ENCODE data around the gene CTNNA1. TPM values are rescaled to one million over a fixed set of nuclear protein-coding genes. Genes with fewer than 3 reads are reported as not detected.
A peak's percentile ranks its signal among the peaks of the same experiment; 100 is the strongest.

CTNNA1 gene
- total RNA-seq, 1 experiment from 2014 or later = 392 TPM

DNA sequence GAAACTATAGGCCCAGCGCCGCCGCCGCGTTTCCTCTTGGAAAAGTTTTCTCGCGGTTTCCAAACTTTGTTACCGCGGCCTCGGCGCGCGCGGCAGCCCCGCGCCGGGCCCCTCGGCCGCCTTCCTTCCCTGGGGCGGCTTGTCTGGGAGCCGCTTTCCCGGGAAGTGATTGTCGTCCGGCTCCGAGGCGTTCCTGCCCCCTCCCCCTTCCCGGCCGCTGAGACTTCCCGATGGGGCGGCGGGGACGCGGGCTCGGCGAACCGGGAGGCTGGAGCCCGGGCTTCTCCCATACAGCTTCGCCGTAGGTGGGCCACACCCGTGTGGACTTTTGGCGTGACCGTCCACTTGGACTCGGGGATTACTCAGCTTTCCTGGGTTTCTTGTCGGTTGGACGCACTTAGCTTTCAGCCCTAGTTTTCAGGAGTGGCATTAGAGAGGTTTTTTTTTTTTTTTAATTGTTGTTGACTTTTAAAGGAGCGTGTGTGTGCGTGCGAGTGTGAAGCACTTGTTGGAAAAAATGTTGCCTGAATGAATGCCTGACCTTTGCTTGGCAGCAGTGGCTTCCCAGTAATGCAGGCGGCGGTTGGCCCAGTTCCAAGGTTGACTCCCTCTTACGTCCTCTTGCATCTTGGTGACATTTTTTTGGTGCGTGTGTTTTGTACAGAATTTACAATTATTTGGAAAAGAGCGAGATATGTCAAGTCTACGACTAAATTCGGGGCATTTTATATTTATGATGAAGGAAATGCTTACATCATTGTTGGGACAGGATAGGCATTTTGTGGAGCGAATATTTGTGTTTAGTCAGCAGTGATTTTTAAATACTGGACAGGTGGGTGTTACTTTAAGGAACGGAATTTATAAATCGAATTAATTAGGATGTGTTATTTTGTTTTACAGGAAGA is 821 bp downstream of the CTNNA1 start:
- intact Hi-C loops (cut with micrococcal nuclease; ENCODE audit: unreplicated experiment) = loop anchor here (1.0 to 10.0 kb wide), 4 partner anchors 21 to 179 kb away; partner anchors contain the start of gene HSPA9
- Mint-ChIP-seq H3K9me3 (ENCODE audit: unreplicated experiment) (no peaks in the 10 kb centered on the region), H3K4me1 (ENCODE audit: low read depth, unreplicated experiment) (peaks cover 43% of the 10 kb centered on the region), H3K27me3 (ENCODE audit: insufficient read depth, unreplicated experiment) (no peaks in the 10 kb centered on the region), H3K36me3 (ENCODE audit: insufficient read depth, unreplicated experiment) (peaks cover 61% of the 10 kb centered on the region), H3K4me3 (ENCODE audit: unreplicated experiment) (peak overlapping the region; percentile 93), H3K27ac (ENCODE audit: unreplicated experiment) (peak overlapping the region; percentile 97)
- POLR2A ChIA-PET = interaction anchor here (0.5 to 2.1 kb wide), 8 partner anchors 13 to 539 kb away, joined by 3 to 12 read pairs (median 4); partner anchors contain the start of gene MATR3
- CTCF ChIA-PET = interaction anchor here (1.6 kb wide), 1 partner anchor 174 kb away, joined by 7 read pairs; no protein-coding TSS in a partner anchor
- DNase-seq = peak; percentile 81 to 85
- BruUV-seq (replicated peaks) = no TSS peak
- peaks cover 18% of the 10 kb centered on the region for H3K4me1 ChIP-seq
- TF ChIP-seq, protein P1, sequence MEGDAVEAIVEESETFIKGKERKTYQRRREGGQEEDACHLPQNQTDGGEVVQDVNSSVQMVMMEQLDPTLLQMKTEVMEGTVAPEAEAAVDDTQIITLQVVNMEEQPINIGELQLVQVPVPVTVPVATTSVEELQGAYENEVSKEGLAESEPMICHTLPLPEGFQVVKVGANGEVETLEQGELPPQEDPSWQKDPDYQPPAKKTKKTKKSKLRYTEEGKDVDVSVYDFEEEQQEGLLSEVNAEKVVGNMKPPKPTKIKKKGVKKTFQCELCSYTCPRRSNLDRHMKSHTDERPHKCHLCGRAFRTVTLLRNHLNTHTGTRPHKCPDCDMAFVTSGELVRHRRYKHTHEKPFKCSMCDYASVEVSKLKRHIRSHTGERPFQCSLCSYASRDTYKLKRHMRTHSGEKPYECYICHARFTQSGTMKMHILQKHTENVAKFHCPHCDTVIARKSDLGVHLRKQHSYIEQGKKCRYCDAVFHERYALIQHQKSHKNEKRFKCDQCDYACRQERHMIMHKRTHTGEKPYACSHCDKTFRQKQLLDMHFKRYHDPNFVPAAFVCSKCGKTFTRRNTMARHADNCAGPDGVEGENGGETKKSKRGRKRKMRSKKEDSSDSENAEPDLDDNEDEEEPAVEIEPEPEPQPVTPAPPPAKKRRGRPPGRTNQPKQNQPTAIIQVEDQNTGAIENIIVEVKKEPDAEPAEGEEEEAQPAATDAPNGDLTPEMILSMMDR (IDR thresholded peaks at IDR 0.05; ENCODE audit: insufficient read depth in 1 of 2, low read depth in 1 of 2, low read length in 1 of 2, severe bottlenecking in 1 of 2, unreplicated experiment in 1 of 2) = no peak
- peaks cover 2% of the 10 kb centered on the region for H3K36me3 ChIP-seq (ENCODE audit: control insufficient read depth, insufficient read depth, low read length)
- H3K9me3 ChIP-seq = no peaks in the 10 kb centered on the region
- no peaks in the 10 kb centered on the region for H3K27me3 ChIP-seq (replicated peaks; ENCODE audit: control insufficient read depth, insufficient read depth, low read length)
- H3K4me3 ChIP-seq (ENCODE audit: low read depth, low read length) = peak overlapping the region; percentile 86

DNA sequence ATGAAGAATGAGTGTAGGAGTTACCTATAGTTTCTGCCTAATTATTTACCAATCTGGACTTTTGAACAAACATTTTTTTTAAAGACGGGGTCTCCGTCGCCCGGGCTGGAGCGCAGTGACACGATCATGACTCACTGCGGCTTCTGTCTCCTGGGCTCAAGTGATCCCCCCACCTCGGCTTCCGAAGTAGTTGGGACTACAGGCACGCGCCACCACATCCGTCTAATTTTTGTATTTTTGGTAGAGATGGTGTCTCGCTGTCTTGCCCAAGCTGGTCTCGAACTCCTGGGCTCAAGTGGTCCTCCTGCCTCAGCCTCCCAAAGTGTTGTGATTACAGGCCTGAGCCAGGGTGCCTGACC is 1.5 kb downstream of the CTNNA1 start:
- POLR2A ChIA-PET = no interaction called here
- peak overlapping the region; percentile 93 for H3K4me3 Mint-ChIP-seq (ENCODE audit: unreplicated experiment)
- H3K27ac Mint-ChIP-seq (ENCODE audit: unreplicated experiment) = peak overlapping the region; percentile 97
- no peaks in the 10 kb centered on the region for H3K27me3 ChIP-seq (replicated peaks; ENCODE audit: control insufficient read depth, insufficient read depth, low read length)
- TSS peak; percentile 60 for BruUV-seq (replicated peaks)
- peaks cover 43% of the 10 kb centered on the region for H3K4me1 Mint-ChIP-seq (ENCODE audit: low read depth, unreplicated experiment)
- intact Hi-C loops (cut with micrococcal nuclease; ENCODE audit: unreplicated experiment) = loop anchor here (1.0 to 10.0 kb wide), 3 partner anchors 21 to 180 kb away; partner anchors contain the start of gene HSPA9
- H3K4me1 ChIP-seq = peaks cover 18% of the 10 kb centered on the region
- peaks cover 67% of the 10 kb centered on the region for H3K36me3 Mint-ChIP-seq (ENCODE audit: insufficient read depth, unreplicated experiment)
- H3K9me3 Mint-ChIP-seq (ENCODE audit: unreplicated experiment) = no peaks in the 10 kb centered on the region
- DNase-seq = no peak
- no peaks in the 10 kb centered on the region for H3K9me3 ChIP-seq
- peak overlapping the region; percentile 86 for H3K4me3 ChIP-seq (ENCODE audit: low read depth, low read length)
- CTCF ChIA-PET = no interaction called here
- no peaks in the 10 kb centered on the region for H3K27me3 Mint-ChIP-seq (ENCODE audit: insufficient read depth, unreplicated experiment)
- TF ChIP-seq, protein P1 (IDR thresholded peaks at IDR 0.05; ENCODE audit: insufficient read depth in 1 of 2, low read depth in 1 of 2, low read length in 1 of 2, severe bottlenecking in 1 of 2, unreplicated experiment in 1 of 2) = no peak
- H3K36me3 ChIP-seq (ENCODE audit: control insufficient read depth, insufficient read depth, low read length) = peaks cover 2% of the 10 kb centered on the region

DNA sequence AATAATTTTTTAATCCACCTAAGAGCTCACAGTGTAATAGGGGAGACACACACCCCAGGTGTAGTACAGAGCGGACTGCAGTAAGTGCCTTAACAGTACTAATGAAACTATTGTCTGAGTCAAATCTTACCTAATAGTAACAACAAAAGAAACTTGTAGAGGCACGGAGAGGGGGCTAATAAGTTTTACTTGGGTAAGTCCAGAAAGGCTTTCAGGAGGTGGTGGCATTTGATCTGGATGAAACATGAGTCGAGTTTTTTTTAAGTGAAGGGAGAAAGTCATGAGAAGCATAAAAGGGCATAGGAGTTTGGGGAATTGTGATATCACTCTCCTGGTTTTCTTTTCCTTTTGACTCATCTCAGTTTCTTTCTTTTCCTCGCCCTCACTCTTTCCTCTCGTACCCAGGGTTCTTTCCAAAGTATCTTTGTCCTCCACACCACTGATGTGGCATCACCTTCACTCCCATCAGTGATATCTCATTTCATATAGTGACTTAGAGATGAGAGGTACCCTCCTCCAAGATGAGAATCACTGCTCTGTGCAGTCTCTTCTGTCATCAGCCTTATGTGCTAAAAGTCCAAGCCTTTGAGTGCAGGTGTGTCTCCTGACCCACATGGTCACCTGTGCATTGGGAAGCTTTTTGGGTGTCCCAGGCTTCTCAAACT is 2.0 kb downstream of the CTNNA1 start:
- H3K36me3 Mint-ChIP-seq (ENCODE audit: insufficient read depth, unreplicated experiment) = peaks cover 69% of the 10 kb centered on the region
- H3K9me3 Mint-ChIP-seq (ENCODE audit: unreplicated experiment) = no peaks in the 10 kb centered on the region
- ChIA-PET CTCF (no interaction called here), POLR2A (no interaction called here)
- H3K4me3 Mint-ChIP-seq (ENCODE audit: unreplicated experiment) = peak overlapping the region; percentile 93
- intact Hi-C loops (cut with micrococcal nuclease; ENCODE audit: unreplicated experiment) = loop anchor here (10.0 kb wide), 1 partner anchor 180 kb away; the partner anchor contains the start of gene HSPA9
- H3K4me3 ChIP-seq (ENCODE audit: low read depth, low read length) = peak overlapping the region; percentile 86
- DNase-seq = no peak
- H3K27me3 ChIP-seq (replicated peaks; ENCODE audit: control insufficient read depth, insufficient read depth, low read length) = no peaks in the 10 kb centered on the region
- TF ChIP-seq, protein P1 (IDR thresholded peaks at IDR 0.05; ENCODE audit: insufficient read depth in 1 of 2, low read depth in 1 of 2, low read length in 1 of 2, severe bottlenecking in 1 of 2, unreplicated experiment in 1 of 2) = no peak
- no peaks in the 10 kb centered on the region for H3K9me3 ChIP-seq
- no TSS peak for BruUV-seq (replicated peaks)
- peaks cover 43% of the 10 kb centered on the region for H3K4me1 Mint-ChIP-seq (ENCODE audit: low read depth, unreplicated experiment)
- peak overlapping the region; percentile 97 for H3K27ac Mint-ChIP-seq (ENCODE audit: unreplicated experiment)
- peaks cover 2% of the 10 kb centered on the region for H3K36me3 ChIP-seq (ENCODE audit: control insufficient read depth, insufficient read depth, low read length)
- no peaks in the 10 kb centered on the region for H3K27me3 Mint-ChIP-seq (ENCODE audit: insufficient read depth, unreplicated experiment)
- peaks cover 18% of the 10 kb centered on the region for H3K4me1 ChIP-seq
